Panc1 (cell line): Measurements from ENCODE around the gene CACNA1D.

Experiments used
- POLR2AphosphoS5 ChIP-seq: IDR thresholded peaks from 2 replicates; pipeline ENCODE4 v1.6.1; 2012; ENCODE audit warnings: mild to moderate bottlenecking, low read depth, low read length, moderate library complexity
- SIN3A ChIP-seq: IDR thresholded peaks from 2 replicates; pipeline ENCODE4 v1.6.1; 2012; ENCODE audit warnings: low read depth, mild to moderate bottlenecking, low read length, moderate library complexity, borderline replicate concordance; ENCODE audit not compliant: insufficient read depth
- TF ChIP-seq, protein P1 (sequence below): fragments of 450-650 bp; IDR thresholded peaks from 2 replicates; pipeline ENCODE4 v1.5.1; 2017; ENCODE audit warnings: mild to moderate bottlenecking
- TF ChIP-seq, protein P2 (sequence below), 2 experiments: IDR thresholded peaks; 2 replicates each; pipeline ENCODE4 v1.6.1; 2011 to 2012; ENCODE audit warnings: low read depth in 2 of 2, control low read depth in 1 of 2, low read length in 1 of 2, mild to moderate bottlenecking in 1 of 2, moderate library complexity in 1 of 2; ENCODE audit not compliant: insufficient read depth in 1 of 2

DNA sequence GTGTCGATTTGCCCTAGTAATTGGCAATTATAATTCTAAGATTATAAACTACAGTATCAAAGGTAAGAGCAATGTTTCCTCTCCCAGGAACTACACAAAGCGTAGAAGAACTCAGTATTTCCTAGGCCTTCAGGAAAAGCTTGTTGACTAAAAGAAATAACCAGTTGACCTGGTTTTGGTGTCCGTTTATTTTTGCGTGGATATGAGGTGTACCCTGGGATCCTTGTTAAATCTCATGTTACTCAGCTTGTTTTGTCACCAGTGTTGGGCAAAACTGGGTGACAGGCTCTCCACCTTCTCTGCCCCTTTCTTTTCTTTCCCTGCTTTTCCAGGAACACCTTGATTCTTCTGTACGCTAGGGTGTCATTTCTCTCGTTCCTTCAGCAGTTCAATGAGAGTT, 97.2 kb downstream of the CACNA1D start:
- TF ChIP-seq, protein P1, sequence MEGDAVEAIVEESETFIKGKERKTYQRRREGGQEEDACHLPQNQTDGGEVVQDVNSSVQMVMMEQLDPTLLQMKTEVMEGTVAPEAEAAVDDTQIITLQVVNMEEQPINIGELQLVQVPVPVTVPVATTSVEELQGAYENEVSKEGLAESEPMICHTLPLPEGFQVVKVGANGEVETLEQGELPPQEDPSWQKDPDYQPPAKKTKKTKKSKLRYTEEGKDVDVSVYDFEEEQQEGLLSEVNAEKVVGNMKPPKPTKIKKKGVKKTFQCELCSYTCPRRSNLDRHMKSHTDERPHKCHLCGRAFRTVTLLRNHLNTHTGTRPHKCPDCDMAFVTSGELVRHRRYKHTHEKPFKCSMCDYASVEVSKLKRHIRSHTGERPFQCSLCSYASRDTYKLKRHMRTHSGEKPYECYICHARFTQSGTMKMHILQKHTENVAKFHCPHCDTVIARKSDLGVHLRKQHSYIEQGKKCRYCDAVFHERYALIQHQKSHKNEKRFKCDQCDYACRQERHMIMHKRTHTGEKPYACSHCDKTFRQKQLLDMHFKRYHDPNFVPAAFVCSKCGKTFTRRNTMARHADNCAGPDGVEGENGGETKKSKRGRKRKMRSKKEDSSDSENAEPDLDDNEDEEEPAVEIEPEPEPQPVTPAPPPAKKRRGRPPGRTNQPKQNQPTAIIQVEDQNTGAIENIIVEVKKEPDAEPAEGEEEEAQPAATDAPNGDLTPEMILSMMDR = no peak
- TF ChIP-seq POLR2AphosphoS5 (no peak), SIN3A (no peak)
- TF ChIP-seq, protein P2, sequence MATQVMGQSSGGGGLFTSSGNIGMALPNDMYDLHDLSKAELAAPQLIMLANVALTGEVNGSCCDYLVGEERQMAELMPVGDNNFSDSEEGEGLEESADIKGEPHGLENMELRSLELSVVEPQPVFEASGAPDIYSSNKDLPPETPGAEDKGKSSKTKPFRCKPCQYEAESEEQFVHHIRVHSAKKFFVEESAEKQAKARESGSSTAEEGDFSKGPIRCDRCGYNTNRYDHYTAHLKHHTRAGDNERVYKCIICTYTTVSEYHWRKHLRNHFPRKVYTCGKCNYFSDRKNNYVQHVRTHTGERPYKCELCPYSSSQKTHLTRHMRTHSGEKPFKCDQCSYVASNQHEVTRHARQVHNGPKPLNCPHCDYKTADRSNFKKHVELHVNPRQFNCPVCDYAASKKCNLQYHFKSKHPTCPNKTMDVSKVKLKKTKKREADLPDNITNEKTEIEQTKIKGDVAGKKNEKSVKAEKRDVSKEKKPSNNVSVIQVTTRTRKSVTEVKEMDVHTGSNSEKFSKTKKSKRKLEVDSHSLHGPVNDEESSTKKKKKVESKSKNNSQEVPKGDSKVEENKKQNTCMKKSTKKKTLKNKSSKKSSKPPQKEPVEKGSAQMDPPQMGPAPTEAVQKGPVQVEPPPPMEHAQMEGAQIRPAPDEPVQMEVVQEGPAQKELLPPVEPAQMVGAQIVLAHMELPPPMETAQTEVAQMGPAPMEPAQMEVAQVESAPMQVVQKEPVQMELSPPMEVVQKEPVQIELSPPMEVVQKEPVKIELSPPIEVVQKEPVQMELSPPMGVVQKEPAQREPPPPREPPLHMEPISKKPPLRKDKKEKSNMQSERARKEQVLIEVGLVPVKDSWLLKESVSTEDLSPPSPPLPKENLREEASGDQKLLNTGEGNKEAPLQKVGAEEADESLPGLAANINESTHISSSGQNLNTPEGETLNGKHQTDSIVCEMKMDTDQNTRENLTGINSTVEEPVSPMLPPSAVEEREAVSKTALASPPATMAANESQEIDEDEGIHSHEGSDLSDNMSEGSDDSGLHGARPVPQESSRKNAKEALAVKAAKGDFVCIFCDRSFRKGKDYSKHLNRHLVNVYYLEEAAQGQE (IDR thresholded peaks at IDR 0.05; ENCODE audit: insufficient read depth in 1 of 2, low read depth in 2 of 2, low read length in 1 of 2) = no peak
